Ascending aorta (tissue), 2 donors: ENCODE results near the gene CHCHD6. TPM values are rescaled to one million over a fixed set of nuclear protein-coding genes. Genes with fewer than 3 reads are reported as not detected.

Experiments used
- DNase-seq, 2 donors: peaks; one replicate each; pipeline ENCODE4 v3.0.0-alpha.2; 2019; ENCODE audit warnings: low spot score in 2 of 2
- H3K27ac ChIP-seq, 2 donors: fragments of 200-600 bp; sonication (generic); one replicate each; pipeline ENCODE4 v1.5.1; 2016 to 2017; ENCODE audit warnings: mild to moderate bottlenecking in 1 of 2
- H3K27me3 ChIP-seq: fragments of 200-600 bp; sonication (generic); one replicate; pipeline ENCODE4 v1.5.1; 2017
- H3K36me3 ChIP-seq, 2 donors: fragments of 200-600 bp; sonication (generic); one replicate each; pipeline ENCODE4 v1.5.1; 2016
- H3K4me1 ChIP-seq, 2 donors: fragments of 200-600 bp; sonication (generic); one replicate each; pipeline ENCODE4 v1.5.1; 2016 to 2017; ENCODE audit warnings: mild to moderate bottlenecking in 1 of 2
- H3K4me3 ChIP-seq, 2 donors: fragments of 200-600 bp; sonication (generic); one replicate each; pipeline ENCODE4 v1.5.1; 2016 to 2017; ENCODE audit warnings: mild to moderate bottlenecking in 1 of 2
- H3K9me3 ChIP-seq, 2 donors: fragments of 200-600 bp; sonication (generic); one replicate each; pipeline ENCODE4 v1.5.1; 2016
- intact Hi-C: fragments of 100-400 bp; cut with DNase I; formaldehyde crosslinking; loops from one replicate; pipeline ENCODE4 v1.15.1; 2023
- total RNA-seq: library from RNA; depleted of rRNA; stranded (reverse); fragments of >200 nt; gene quantifications from one replicate; pipeline ENCODE4 v1.1.0, GENCODE V29; 2016
- TF ChIP-seq, protein P1 (sequence below), 3 experiments: fragments of 200-600 bp in 2 of 3; fragments of 450-650 bp in 1 of 3; sonication (generic) in 2 of 3; IDR thresholded peaks; one replicate each; pipeline ENCODE4 v1.5.1; 2016 to 2019; ENCODE audit warnings: antibody characterized with exemption in 3 of 3, mild to moderate bottlenecking in 1 of 3, moderate library complexity in 1 of 3

The CHCHD6 gene
- total RNA-seq, 1 donor from 2014 or later, result 1.2 TPM

DNA sequence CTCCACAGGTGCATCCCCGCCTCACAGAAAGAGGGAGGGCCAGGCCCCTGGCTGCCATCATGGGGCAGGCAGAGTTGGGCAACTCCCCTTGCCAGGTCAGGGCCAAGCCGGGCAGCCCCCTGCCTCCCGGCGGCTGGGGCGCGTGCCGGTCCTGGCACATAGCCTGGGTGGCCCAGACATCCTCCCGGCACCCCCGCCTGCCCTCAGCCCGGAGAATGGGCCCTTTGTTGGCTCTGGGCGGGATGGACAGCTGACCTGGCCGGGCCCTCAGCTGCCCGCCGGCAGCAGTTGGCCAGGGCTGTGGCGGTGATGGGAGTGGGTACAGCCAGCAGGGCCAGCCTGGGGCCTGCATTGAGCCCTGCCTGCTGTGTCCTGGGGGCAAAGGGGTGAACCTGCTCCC, 295.3 kb downstream of the CHCHD6 start:
- H3K36me3 ChIP-seq, result no peaks in the 10 kb centered on the region
- intact Hi-C loops, result loop anchor here (5.0 kb wide), 1 partner anchor 593 kb away; the partner anchor contains the start of gene TPRA1
- H3K9me3 ChIP-seq, result no peaks in the 10 kb centered on the region
- H3K4me3 ChIP-seq, result no peak overlapping the region
- H3K27ac ChIP-seq, result peak overlapping the region; percentile 85 to 95
- DNase-seq, result no peak
- TF ChIP-seq, protein P1, sequence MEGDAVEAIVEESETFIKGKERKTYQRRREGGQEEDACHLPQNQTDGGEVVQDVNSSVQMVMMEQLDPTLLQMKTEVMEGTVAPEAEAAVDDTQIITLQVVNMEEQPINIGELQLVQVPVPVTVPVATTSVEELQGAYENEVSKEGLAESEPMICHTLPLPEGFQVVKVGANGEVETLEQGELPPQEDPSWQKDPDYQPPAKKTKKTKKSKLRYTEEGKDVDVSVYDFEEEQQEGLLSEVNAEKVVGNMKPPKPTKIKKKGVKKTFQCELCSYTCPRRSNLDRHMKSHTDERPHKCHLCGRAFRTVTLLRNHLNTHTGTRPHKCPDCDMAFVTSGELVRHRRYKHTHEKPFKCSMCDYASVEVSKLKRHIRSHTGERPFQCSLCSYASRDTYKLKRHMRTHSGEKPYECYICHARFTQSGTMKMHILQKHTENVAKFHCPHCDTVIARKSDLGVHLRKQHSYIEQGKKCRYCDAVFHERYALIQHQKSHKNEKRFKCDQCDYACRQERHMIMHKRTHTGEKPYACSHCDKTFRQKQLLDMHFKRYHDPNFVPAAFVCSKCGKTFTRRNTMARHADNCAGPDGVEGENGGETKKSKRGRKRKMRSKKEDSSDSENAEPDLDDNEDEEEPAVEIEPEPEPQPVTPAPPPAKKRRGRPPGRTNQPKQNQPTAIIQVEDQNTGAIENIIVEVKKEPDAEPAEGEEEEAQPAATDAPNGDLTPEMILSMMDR (IDR thresholded peaks at IDR 0.05), result no peak
- peaks cover 39 to 93% of the 10 kb centered on the region in 2 donors for H3K4me1 ChIP-seq
- no peaks in the 10 kb centered on the region for H3K27me3 ChIP-seq

DNA sequence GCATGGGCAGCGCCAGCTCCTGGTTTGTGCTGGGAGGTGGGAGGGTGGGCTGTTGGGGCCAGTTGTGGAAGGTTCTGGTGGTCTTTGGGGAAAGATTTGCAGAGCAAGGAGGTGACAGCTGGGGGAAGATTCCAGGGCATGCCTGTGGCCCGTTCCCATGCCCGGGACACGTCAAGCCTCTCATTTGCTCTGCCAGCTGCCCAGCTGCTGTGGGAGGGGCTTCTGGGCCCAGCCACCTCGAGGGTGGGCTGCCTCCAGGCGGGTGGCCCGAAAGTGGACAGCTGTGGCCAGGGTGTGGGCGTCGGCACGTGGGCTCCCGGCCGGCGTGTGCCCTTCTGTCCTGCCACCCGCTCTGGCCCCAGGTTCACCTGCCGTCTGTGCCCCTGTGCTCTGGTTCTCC, 296.1 kb downstream of the CHCHD6 start:
- intact Hi-C loops, result loop anchor here (10.0 kb wide), 1 partner anchor 525 kb away; the partner anchor contains the start of gene ZXDC
- H3K27ac ChIP-seq, result peak overlapping the region; percentile 85 to 95
- no peak for DNase-seq
- no peaks in the 10 kb centered on the region for H3K36me3 ChIP-seq
- H3K9me3 ChIP-seq, result no peaks in the 10 kb centered on the region
- H3K27me3 ChIP-seq, result no peaks in the 10 kb centered on the region
- H3K4me3 ChIP-seq, result no peak overlapping the region
- peaks cover 31 to 86% of the 10 kb centered on the region in 2 donors for H3K4me1 ChIP-seq
- TF ChIP-seq, protein P1 (IDR thresholded peaks at IDR 0.05), result no peak

DNA sequence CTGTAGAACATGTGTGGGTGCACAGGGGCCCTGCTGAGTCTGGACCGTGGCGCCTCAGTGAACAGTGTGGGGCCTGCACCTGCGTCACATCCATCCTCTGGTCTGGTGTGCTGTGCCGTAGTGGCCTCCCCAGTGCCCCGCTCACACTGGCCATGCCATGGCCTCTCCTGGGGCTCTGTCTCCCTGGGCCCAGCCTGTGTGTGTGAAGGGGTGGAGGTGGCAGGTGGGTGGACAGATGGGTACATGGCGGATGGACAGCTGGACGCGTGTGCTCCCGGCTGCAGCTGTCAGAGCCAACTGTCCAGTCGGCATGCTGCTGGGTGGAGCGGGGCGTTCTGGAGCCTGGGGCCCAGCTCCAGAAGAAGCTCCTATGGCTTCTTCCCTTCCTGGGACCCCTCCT, 296.7 kb downstream of the CHCHD6 start:
- no peak for DNase-seq
- TF ChIP-seq, protein P1 (IDR thresholded peaks at IDR 0.05), result no peak
- Histone ChIP-seq H3K4me1 (peaks cover 30 to 79% of the 10 kb centered on the region in 2 donors), H3K27ac (peak overlapping the region; percentile 85 to 95), H3K9me3 (no peaks in the 10 kb centered on the region), H3K4me3 (no peak overlapping the region), H3K36me3 (no peaks in the 10 kb centered on the region), H3K27me3 (no peaks in the 10 kb centered on the region)
- intact Hi-C loops, result loop anchor here (10.0 kb wide), 1 partner anchor 526 kb away; the partner anchor contains the start of gene ZXDC

DNA sequence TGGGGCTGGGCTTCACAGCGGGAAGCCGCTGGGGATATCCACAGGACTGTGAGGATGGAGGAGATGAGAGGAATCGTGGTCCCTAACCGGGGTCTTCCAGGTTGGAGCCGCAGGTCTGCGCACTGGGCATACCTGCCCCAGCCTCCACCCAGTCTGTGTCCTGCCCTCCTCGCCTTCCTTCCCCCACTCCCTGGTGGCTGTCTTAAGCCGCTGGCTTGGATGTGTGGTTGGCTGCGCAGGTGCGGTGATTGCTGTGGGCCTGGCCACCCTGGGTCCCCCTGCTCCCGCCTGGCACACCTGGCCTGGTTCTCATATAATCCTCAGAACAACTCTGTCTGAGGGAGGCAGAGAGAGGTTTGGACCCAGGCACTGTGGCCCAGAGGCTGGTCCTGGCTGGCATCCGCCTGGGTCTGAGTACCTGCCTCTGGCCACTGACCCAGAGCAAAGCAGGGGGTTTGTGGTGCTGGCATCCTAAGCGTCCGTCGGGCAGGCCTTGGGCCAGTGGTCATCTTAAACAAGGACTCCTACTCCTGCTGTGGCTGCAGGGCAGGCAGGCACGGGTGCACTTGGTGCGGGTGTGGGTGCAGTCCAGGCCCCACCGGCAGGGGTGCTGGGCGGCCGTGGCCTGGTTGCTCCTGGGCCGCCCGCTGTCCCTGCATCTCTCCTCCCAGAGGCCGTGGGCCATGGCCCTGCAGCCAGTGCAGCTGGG, 297.6 kb downstream of the CHCHD6 start:
- intact Hi-C loops, result loop anchor here (1.0 to 10.0 kb wide), 3 partner anchors 10 to 527 kb away; partner anchors contain the start of gene ZXDC
- DNase-seq, result no peak
- Histone ChIP-seq H3K36me3 (no peaks in the 10 kb centered on the region), H3K4me1 (peaks cover 29 to 71% of the 10 kb centered on the region in 2 donors), H3K4me3 (peak overlapping the region in 1 of 2 donors; percentile 38), H3K27ac (peak overlapping the region; percentile 85 to 95), H3K27me3 (no peaks in the 10 kb centered on the region), H3K9me3 (no peaks in the 10 kb centered on the region)
- TF ChIP-seq, protein P1 (IDR thresholded peaks at IDR 0.05), result peak in 1 of 3 experiments; percentile 12

DNA sequence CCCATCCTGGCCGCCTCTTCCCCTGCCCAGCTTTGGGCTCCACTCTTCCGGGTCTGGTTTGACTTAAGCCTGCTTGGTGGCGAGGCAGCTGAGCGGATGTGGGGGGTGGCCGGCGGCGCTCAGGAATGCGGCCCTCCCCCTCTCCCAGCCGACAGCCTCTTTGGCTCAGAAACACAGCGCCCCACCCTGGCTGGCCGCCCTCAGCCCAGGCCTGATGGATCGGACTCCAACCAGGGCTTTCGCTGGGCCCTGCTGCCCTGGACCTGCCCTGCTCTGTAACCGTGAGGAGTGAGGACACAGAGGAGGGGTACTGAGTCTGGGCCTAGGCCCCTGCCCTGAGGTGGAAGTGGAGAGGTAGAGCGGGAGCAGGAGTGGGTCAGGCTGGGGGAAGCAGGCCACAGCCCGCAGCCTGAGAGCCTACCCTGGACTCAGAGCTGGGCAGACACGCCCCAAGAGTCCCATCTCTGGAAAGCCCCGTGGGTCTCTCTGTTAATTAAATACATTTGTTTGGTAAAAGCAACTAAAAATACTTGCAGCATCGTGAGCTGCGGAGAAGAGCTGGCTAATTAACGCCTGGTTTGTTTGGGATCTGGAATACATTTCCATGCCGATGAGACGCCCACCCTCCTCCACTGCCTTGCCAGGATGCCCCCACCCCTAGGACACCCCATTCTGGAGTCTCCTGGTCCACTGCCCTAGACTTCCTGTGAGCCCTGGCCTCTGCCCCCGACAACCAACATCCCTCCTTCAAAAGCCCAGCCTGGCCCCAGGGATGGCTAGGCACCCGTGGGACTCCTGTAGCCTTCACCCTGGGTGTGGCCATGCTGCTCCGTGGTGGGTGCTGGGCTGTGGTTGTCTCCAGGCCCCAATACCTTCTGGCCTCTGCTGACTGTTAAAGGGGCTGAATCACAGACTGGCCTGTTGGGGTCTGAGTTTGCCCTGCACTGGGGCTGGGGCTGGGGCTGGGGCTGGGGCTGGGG, 298.4 kb downstream of the CHCHD6 start:
- H3K9me3 ChIP-seq, result no peaks in the 10 kb centered on the region
- H3K36me3 ChIP-seq, result no peaks in the 10 kb centered on the region
- TF ChIP-seq, protein P1 (IDR thresholded peaks at IDR 0.05), result peak; percentile 8 to 61 (median 52)
- intact Hi-C loops, result loop anchor here (1.0 to 10.0 kb wide), 3 partner anchors 9 to 528 kb away; partner anchors contain the start of gene ZXDC
- no peaks in the 10 kb centered on the region for H3K27me3 ChIP-seq
- peak overlapping the region in 1 of 2 donors; percentile 38 for H3K4me3 ChIP-seq
- DNase-seq, result peak; percentile 38 to 95
- peak overlapping the region; percentile 85 to 95 for H3K27ac ChIP-seq
- H3K4me1 ChIP-seq, result peaks cover 26 to 70% of the 10 kb centered on the region in 2 donors
